Stimulated activated CD8-positive, alpha-beta memory T cell treated with anti-CD3 and anti-CD28 coated beads, Interleukin-4, amount 100 ng/mL, for 1 hour (primary cell): ENCODE measurements around the gene ROGDI.
"Not testable (repeated sequence)": the region's sequence is repeated elsewhere in the genome, so short reads cannot be mapped to it uniquely, and the experiment has no call there.

Experiments used
- DNase-seq, 2 donors: peaks; one replicate each; pipeline ENCODE4 v3.0.0-alpha.2; 2020; ENCODE audit warnings: low read depth in 2 of 2, low spot score in 1 of 2

Gene ROGDI

DNA sequence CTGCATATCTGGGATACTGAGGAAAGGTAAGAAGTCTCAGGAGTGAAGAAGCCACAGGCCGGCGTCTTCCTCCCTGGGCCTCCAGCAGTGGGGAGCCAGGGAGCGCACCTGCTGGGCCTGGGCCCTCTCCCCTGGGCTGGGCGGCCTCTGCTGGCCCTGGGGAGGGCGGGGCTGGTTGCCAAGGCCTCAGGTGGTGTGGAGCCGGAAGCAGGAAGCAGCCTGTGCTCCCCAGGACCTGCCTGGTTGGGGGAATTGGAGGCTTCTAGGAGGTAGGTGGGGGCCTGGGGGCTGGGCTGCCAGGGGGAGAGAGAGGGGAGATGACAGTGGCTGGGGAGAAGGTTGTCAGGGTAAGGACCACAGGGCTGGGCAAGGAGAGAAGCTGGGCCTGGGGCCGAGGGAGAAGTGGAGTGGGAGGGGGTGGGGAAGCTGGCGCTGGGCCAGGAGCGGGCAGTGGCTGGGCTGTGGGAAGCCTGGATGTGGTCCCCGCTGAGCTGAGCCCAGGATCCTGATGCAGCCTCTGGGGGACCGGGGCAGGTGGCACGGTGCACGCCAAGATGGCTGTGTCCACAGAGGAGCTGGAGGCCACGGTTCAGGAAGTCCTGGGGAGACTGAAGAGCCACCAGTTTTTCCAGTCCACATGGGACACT lies 7.1 kb downstream of the ROGDI start, which contains the start of gene SMIM22:
Gene SMIM22, plus strand, starts transcription at position 189 of the 647 bp plus-strand sequence. Its CDS starts 366 bp downstream, at position 555.
- no peak for DNase-seq

DNA sequence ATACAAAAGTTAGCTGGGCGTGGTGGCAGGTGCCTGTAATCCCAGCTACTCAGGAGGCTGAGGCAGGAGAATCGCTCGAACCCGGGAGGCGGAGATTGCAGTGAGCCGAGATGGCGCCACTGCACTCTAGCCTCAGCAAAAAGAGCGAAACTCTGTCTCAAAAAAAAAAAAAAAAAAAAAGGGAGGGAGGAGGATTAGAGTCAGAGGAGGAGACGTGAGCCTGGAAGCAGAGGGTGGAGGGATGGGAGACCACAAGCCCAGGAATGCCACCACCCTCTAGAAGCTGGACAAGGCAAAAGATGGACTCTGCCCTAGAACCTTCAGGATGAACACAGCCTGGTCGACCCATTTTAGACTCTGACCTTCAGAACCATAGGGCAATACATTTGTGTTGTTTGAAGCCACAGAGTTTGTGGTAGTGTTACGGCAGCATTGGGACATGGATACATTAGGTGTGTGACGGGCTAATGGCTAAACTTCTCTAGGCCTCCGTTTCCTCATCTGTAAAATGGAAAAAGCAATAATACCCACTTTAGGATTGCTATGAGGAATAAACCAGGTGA lies 9.4 kb downstream of the ROGDI start:
- no peak for DNase-seq

DNA sequence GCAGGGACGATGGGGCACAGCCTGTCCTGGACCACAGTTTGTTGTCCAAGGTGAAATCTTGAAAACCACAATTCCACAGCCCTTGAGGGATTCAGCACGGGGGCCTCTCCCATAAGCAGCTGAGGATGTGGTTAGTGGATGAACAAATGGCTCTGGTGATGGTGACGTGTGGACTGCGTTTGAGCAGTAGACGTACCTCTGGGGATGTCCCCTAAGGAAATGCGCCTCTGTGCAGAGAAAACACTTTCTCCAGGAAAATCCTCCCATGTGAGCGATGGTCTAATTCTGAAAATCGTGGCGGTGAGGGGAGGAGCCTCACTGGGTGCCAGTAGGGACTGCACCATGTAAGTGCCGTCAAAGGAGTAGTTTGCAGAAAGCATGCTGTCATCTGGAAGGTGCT lies 11.6 kb downstream of the ROGDI start:
- DNase-seq: no peak

DNA sequence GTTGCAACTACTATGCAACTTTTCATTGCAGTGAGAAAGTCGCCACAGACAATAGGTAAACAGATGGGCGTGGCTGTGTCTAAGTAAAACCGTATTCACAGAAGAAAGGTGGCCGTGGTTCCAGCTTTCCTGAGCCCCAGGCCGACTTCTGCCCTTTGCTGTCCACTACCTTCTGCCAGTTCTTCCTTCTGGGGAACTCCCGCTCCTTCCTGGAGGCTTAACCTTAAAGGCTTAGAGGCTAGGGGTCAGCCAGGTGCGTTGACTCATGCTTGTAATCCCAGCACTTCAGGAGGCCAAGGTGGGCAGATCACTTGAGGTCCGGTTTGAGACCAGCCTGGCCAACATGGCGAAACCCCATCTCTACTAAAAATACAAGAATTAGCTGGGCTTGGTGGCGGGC lies 12.2 kb downstream of the ROGDI start:
- no peak for DNase-seq

DNA sequence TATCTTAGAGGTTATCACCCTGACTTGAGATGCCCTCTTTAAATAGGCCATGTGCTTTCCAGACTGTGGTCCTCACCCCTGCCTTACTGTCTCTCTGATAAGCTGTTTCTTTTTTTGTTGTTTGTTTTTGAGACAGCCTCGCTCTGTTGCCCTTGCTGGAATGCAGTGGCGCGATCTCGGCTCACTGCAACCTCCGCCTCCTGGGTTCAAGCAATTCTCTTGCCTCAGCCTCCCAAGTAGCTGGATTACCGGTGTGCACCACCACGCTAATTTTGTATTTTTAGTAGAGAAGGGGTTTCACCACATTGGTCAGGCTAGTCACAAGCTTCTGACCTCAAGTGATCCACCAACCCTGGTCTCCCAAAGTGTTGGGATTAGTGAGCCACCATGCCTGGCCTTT lies 13.5 kb downstream of the ROGDI start:
- DNase-seq: no peak

DNA sequence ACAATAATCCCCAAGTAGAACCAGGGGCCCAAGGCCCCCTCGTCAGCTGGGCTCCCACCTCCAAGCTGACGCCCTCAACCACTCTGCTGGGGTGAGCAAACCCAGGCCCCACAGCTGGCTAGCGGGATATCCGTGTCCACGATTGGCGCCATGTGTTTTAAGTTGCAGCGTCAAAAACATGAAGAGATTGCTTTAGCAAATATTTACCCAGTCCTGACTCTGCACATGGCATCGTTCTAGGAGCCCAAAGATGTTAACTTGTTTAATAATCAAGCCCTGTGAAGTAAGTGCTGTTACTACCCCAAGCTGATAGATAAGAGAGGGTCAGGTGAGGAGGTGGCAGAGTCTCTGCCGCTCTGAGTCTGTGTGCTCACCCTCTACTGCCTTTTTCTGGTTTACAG lies 13.9 kb downstream of the ROGDI start:
- no peak for DNase-seq

DNA sequence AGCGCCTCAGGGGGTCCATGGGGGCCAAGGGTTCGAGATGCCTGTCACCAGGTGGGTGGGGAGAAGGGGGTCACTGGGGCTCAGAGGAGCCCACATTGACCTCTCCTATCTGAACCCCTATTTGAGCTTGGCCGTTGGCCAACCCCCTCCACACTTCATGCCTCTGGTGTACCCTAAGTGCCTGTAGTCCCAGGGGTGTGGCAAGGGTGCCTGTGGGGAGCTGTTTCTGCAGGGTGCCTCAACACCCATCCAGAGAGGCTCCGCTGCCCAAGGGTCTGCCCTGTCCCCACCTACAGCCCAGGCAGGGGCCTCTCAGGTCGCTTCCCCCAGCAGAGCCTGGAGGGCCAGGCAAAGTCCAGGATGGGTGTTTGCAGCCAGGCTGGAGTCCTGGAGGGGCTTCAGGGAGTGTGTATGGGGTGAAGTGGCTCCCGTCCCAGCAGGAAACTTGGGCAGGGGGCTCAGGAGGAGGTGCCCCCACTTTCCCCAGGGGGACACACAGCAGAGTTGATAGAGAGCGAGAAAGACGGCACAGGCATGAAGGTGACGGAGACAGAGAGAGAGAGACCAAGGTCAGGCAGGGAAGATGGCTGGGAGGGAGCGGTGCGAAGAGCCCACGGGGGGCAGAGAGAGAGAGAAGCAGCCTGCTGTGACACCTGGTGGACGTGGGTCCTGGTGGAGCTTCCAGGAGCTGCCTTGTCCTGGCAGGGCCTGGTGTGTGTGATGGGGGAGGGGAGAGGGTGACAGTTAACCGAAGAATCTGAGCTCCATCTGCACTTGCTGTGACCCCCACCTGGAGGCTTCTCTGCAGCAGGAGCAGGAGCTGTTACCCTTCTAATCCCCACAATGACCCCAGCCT lies 14.6 kb downstream of the ROGDI start, which contains the start of gene SEPTIN12:
Gene SEPTIN12, minus strand, starts transcription at position 719 of the 856 bp plus-strand sequence. Its CDS starts 700 bp downstream, at position 19.
- DNase-seq: no peak

DNA sequence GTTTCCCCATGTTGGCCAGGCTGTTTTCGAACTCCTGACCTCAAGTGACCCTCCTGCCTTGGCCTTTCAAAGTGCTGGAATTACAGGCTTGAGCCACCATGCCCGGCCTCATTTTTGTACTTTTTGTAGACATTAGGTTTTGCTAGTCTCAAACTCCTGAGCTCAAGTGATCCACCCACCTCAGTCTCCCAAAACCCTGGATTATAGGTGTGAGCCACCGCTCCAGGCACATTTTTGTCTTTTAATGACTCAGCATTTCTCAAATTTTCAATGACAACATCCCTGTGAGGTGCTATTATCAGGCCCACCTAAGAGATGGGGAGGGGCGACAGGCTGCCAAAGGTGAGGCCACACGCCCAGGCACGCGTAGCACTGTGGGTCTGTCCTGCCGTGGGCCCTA lies 15.4 kb downstream of the ROGDI start:
- DNase-seq: no peak

DNA sequence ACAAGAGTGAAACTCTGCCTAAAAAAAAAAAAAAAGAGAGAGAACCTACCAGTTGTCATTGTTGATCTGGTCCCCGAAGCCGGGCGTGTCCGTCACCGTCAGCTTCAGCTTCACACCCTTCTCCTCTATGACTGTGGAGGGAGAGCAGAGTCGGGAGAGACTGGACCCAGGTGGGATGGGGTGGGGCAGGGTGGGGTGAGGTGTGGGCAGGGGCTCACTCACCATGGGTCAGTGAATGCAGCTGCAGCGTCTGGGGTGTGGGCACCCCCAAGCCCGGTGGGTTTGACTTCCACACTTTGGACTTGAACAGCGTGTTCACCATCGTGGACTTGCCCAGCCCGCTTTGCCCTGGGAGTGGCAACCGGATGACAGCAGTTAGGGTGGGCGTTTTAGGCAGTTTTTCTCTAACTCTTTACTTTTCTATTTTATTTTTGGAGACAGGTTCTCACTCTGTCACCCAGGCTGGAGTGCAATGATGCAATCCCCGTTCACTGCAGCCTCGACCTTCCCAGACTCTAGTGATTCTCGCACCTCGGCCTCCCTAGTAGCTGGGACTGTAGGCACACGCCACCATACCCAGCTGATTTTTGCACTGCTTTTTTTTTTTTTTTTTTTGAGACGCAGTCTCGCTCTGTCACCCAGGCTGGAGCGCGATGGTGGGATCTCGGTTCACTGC lies 16.5 kb downstream of the ROGDI start:
- no peak for DNase-seq

DNA sequence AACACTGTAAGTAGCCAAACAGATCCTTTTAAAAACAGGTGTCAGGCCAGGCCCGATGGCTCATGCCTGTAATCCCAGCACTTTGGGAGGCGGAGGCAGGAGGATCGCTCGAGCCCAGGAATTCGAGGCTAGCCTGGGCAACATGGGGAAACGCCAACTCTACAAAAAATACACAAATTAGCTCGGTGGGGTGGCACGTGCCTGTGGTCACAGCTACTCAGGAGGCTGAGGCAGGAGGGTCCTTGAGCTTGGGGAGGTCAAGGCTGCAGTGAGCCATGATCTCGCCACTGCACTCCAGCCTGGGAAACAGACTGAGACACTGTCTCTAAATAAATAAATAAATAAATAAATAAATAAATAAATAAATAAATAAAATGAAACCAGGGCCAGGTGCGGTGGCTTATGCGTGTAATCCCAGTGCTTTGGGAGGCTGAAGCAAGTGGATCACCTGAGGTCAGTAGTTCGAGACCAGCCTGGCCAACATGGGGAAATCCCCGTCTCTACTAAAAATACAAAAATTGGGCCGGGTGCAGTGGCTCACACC lies 17.9 kb downstream of the ROGDI start:
- not testable (repeated sequence) for DNase-seq

DNA sequence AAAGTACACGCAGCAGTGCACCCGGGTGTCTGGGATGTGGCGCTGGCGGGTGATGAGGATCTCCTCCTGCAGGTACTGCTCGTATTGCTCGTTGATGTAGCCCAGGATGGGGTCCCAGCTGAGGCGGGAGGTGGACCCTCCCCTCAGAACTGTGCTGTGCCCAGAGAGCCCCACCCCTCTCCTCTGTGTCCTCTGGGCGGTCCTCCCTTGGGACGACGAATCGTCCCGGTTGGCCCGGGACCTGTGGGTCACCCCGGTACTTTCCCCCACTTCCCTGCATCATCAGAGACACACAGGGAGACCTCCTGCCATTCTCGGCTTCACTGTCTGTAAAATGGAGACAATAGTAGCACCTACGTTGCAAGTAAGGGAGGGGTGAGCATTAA lies 18.5 kb downstream of the ROGDI start:
- DNase-seq: no peak

DNA sequence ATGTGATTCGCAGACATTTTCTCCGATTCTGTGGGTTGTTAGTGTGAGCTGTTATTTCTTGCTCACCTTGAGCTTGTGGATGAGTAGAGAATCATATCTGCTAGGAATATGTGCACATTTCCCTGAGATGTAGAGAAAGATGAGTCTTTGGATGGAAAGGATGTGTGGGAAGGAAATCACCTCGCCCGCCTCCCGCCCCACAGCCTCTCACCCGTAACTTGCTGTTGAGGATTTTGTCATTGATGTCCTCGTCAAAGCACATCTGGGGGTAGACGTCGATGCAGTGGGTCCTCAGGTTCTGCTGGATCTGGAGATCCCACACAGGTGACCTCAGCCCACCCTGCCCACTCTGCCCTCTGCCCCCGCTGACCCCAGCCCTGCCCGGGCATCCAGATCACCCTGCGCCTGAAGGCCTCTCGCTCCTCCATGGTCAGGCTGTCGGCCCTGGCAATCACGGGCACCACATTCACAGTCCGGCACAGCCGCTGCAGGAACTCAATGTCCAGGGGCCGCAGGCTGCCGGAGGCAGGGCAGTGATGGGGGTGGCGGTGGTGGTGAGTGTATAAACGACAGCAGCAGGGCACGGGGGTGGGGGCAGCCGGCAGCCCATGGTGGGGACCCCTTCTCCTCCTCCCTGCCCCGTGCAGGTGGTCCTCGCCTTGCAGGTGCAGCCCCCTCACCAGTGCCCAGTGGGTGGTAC lies 19.0 kb downstream of the ROGDI start:
- DNase-seq: no peak

DNA sequence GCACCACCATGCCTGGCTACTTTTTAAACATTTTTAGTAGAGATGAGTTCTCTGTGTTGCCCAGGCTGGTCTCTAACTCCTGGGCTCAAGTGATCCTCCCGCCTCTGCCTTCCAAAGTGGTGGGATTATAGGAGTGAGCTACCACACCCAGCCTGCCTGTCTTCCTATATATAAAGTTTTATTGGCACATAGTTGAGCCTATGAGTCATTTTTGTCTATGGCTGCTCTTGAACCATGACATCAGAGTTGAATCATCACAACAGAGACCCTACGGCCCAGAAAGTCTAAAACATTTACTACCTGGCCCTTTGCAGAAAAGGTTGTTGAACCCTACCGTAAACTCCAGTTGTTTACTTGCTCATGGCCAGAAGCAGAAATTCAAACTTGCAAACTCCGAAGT lies 22.2 kb downstream of the ROGDI start:
- DNase-seq: no peak

DNA sequence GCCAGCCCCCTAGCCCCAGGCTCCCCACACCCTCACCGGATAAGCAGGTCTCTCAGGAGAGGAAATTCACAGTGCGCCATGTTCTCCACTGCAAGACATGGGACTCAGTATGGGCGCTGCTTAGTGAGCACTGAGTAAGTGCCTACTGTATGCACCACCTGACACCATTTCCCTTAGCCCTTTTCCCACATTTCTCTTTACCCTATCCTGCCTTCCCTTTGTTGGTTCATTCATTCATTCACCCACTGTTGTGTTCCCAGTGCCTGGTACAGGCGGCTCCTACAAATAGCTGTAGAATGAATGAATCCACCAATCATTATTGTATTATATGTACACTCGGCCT lies 24.4 kb downstream of the ROGDI start:
- no peak for DNase-seq

DNA sequence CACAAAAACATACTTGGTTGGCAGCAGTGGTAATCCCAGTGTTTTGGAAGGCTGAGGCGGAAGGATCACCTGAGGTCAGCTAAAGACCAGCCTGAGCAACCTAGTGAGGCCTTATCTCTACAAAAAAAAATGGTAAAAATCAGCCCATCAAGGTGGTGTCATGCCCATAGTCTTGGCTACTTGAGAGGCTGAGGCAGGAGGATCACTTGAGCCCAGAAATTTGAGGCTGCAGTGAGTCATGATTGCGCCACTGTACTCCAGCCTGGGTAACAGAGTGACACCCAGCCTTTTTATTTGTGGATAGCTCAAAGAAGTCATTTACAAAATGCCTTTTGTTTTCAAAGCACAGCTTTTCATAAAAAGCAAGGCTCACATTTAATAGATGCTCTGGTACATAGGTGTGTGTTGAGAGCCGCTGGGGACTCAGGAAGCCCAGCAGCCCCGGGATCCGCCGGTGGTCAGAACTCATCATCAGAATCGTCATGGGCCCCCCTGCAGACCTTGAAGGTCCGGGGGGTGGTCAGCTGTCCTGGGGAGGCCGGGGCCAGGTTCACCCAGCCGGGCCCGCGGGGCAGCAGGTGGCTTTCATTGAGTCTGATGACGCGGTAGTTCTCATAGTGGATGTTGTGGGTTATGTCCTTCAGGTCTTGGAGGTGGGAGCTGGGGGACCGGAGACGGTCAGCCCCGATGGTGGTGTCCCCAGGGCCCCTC lies 24.9 kb downstream of the ROGDI start:
- DNase-seq: no peak

DNA sequence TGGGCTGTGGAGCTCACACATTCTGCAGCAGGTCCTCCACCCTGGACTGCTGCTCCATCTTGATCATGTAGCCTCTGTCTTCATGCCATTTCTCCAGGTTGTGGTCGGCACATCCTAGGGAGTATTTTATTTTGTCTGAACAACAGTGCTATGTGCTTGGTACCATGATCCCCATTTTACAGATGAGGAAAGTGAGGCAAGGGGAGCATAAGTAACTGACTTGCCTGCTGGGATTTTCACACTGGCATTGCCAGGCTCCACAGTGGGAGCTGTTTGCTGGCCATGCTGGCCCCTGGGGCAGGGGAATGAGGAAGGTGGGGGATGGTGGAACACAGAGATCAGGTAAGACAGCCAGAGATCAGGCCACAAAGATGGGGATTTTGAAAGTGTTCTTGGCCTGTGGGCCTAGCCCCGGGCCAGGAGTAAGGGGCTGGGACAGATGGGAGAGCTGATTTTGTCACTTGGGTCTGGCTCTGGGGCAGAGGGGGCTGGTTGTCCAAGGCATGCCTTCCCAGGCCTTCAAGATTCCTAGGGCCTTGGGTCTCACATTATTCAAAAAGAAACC lies 26.2 kb downstream of the ROGDI start:
- DNase-seq: no peak

DNA sequence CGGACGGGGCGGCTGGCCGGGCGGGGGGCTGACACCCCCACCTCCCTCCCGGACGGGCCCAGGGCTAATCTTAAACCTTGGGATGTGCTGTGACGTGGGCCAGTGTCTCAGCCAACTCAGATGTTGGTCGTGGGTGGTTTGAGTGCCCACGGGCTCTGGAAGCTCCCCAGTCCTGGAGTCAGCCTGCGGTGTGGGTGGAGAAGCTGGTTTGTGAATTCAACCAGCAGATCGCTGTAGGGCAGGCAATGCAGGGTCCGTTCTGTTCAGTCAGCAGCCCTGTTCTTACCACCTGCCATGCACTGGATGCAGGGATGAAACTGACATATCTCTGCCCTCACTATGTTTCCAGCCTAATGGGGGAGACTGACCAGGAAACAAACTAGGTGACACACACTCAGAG lies 27.4 kb downstream of the ROGDI start:
- no peak for DNase-seq

DNA sequence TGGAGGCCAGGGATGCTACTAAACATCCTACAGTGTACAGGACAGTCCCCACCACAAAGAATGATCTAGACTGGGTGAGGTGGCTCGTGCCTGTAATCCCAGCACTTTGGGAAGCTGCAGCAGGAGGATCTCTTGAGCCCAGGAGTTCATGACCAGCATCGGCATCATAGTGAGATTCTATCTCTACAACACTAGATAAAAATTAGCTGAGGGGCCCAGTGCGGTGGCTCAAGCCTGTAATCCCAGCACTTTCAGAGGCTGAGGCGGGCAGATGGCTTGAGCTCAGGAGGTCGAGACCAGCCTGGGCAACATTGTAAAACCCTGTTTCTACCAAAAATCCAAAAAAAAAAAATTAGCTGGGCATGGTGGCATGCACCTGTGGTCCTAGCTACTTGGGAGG lies 30.1 kb downstream of the ROGDI start:
- DNase-seq: no peak

DNA sequence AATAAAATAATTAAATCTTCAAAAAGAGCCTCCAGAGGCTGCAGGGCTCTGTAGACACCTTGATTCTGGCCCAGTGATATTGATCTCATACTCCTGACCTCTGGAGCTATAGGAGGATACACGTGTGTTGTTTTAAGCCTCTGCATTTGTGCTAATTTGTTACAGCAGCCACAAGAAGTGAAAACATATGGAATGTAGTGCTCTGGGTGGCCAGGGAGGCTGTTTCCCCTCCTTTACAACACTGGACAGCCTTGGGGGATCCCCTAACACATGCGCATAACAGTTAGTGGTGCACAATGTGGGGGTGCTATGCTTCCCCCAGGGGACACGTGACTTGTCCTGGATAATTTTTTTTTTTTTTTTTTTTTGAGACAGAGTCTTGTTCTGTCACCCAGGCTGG lies 30.8 kb downstream of the ROGDI start:
- DNase-seq: no peak

DNA sequence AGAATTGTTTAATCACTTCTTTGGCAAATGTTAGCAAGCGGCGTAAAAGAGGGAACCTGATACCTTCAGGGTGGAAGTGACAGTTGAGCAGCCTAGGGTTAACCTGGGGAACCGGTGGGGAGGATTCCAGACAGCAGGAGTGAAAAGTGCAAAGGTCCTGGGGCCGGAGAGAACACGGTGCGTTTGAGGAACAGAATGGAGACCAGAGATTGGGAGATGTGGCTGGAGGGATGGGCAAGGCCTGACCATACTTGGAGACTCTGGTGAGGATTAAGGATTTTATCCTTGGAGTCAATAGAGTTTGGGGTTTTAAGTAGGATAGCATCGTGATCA lies 33.2 kb downstream of the ROGDI start:
- DNase-seq: no peak
